Psoas muscle (tissue), 8 donors: ENCODE results near the gene CEP63. TPM values are rescaled to one million over a fixed set of nuclear protein-coding genes. Genes with fewer than 3 reads are reported as not detected.

ENCODE experiments used
- ATAC-seq, 4 donors: fragments of 200-7000 bp; cut with Tn5 transposase; one replicate each; pipeline ENCODE4 v1.9.1; 2020; ENCODE audit warnings: moderate library complexity in 3 of 4, mild to moderate bottlenecking in 2 of 4
- DNase-seq, 2 donors: peaks; one replicate each; pipeline ENCODE4 v3.0.0-alpha.2; 2020
- H3K27ac ChIP-seq: fragments of 200-600 bp; one replicate; pipeline ENCODE4 v1.8.0; 2022
- H3K27me3 ChIP-seq, 3 donors: fragments of 200-600 bp in 1 of 3; one replicate each; pipeline versions ENCODE4 v1.6.1 to v1.8.0; 2013 to 2022; ENCODE audit warnings: low read length in 2 of 3, mild to moderate bottlenecking in 2 of 3, moderate library complexity in 1 of 3; ENCODE audit not compliant: insufficient read depth in 3 of 3
- H3K36me3 ChIP-seq, 2 donors: fragments of 200-600 bp in 1 of 2; one replicate each; pipeline versions ENCODE4 v1.6.1 to v1.8.0; 2013 to 2022; ENCODE audit warnings: low read depth in 1 of 2, mild to moderate bottlenecking in 1 of 2, moderate library complexity in 1 of 2; ENCODE audit not compliant: insufficient read depth in 1 of 2
- H3K4me1 ChIP-seq: fragments of 200-600 bp; one replicate; pipeline ENCODE4 v1.8.0; 2022
- H3K4me3 ChIP-seq: fragments of 200-600 bp; one replicate; pipeline ENCODE4 v1.8.0; 2022; ENCODE audit warnings: mild to moderate bottlenecking
- H3K9me3 ChIP-seq: fragments of 200-600 bp; one replicate; pipeline ENCODE4 v1.8.0; 2022
- WGBS, 3 donors: extraction: QIAGEN DNeasy Blood & Tissue Kit; methylation state at CpG; one replicate each; pipeline versions ENCODE4 v1.1.6 to v1.1.7; 2013; 5-methylcytosine and 5-hydroxymethylcytosine counted together
- intact Hi-C, 2 donors: fragments of 100-400 bp; cut with DNase I; formaldehyde crosslinking; loops; one replicate each; pipeline versions ENCODE4 v1.11.0 to v1.14.2; 2022
- polyA plus RNA-seq, 3 donors: library from polyadenylated mRNA; stranded (reverse); fragments of 200-250 nt; gene quantifications; one replicate each; pipeline ENCODE4 v1.2.3, GENCODE V29; 2013
- total RNA-seq, 4 donors: library from RNA; stranded (reverse); fragmentation: NEBNext Ultra II Directional in 2 of 4; extraction: Animal tissue kit (Norgen Biotek cat#: 25700) in 2 of 4; gene quantifications; one replicate each; pipeline versions ENCODE4 v1.2.1 to v1.2.4, GENCODE V29; 2021 to 2023
- TF ChIP-seq, protein P1 (sequence below): fragments of 200-600 bp; IDR thresholded peaks from one replicate; pipeline ENCODE4 v1.8.0; 2022; ENCODE audit warnings: antibody characterized with exemption
- donor health status: healthy with polysubstance abuse.
- donor health status: DM: no; HTN: no; CAD: no; lungs with moderate emphysema.
- donor health status: Bipolar disorder and iron deficiency.
- donor health status: healthy.
- donor health status: DM: yes; HTN: yes; CAD: no.
- donor health status: DM: no; HTN: no; CAD: no.
- donor health status: DM: no; HTN: no; CAD: no.
- donor health status: DM: yes; HTN: yes; CAD: no.

The CEP63 gene
- total and polyA plus RNA-seq, 7 donors: 26.5 to 51.3 (median 30.3) TPM

DNA sequence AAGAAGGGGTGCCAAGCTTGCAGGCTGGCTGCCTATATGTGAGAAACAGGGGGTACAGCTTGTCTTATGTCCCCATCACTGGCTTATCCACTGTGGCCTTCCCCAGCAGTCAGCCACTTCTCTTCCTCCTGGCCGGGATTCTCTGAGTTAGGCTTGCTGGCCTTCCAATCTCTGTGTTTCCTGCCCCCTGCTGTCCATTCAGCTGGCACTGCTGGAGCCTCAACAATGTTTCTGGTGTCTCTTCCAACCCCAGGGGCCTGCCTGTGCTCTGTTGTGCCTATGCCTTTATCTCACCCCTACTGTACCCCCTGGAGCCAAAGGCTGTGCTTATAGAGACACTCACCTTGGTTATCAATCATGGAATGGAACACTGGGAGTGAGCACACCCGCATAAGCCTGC lies 36.6 kb upstream of the CEP63 start:
- H3K27ac ChIP-seq: no peak overlapping the region

DNA sequence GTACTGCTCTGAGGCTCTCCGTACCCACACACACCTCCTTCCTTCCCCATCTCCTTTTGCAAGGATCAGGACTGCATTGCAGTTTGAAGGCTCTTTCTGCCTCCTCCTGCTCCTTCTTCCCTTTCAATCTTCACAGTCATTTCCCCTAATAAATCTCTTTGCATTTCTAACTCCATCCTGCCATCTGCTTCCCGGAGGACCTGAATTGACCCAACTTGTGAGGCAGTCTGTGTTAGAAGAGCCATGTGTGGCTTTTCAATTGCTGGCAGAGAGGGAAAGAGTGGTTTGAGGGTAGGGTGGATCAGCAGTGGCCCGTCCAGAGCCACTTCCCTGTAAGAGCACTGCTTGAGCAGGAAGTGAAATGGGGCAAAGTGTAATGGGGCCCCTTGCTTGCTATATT lies 35.9 kb upstream of the CEP63 start:
- no peaks in the 10 kb centered on the region for H3K36me3 ChIP-seq
- no peak overlapping the region for H3K27ac ChIP-seq
- ATAC-seq (no peak), DNase-seq (no peak)
- no peaks in the 10 kb centered on the region for H3K9me3 ChIP-seq
- intact Hi-C loops: no loop called here
- no peaks in the 10 kb centered on the region for H3K27me3 ChIP-seq
- TF ChIP-seq, protein P1, sequence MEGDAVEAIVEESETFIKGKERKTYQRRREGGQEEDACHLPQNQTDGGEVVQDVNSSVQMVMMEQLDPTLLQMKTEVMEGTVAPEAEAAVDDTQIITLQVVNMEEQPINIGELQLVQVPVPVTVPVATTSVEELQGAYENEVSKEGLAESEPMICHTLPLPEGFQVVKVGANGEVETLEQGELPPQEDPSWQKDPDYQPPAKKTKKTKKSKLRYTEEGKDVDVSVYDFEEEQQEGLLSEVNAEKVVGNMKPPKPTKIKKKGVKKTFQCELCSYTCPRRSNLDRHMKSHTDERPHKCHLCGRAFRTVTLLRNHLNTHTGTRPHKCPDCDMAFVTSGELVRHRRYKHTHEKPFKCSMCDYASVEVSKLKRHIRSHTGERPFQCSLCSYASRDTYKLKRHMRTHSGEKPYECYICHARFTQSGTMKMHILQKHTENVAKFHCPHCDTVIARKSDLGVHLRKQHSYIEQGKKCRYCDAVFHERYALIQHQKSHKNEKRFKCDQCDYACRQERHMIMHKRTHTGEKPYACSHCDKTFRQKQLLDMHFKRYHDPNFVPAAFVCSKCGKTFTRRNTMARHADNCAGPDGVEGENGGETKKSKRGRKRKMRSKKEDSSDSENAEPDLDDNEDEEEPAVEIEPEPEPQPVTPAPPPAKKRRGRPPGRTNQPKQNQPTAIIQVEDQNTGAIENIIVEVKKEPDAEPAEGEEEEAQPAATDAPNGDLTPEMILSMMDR: no peak
- WGBS, 3 donors: 68 to 81% (median 68%) methylated on average over 3 of the region's 3 CpGs
- H3K4me3 ChIP-seq: no peak overlapping the region
- H3K4me1 ChIP-seq: peaks cover 7% of the 10 kb centered on the region

More for the DNA sequence above, 36.6 kb upstream of the CEP63 start:
- H3K36me3 ChIP-seq: no peaks in the 10 kb centered on the region
- no peak overlapping the region for H3K4me3 ChIP-seq
- DNase-seq (no peak), ATAC-seq (peak in 2 of 4 donors; percentile 24 to 47)
- no peaks in the 10 kb centered on the region for H3K9me3 ChIP-seq
- TF ChIP-seq, protein P1: peak; percentile 22
- intact Hi-C loops: no loop called here
- 68 to 72% (median 69%) methylated on average over 2 of the region's 2 CpGs for WGBS, 3 donors
- no peaks in the 10 kb centered on the region for H3K27me3 ChIP-seq
- peaks cover 7% of the 10 kb centered on the region for H3K4me1 ChIP-seq

DNA sequence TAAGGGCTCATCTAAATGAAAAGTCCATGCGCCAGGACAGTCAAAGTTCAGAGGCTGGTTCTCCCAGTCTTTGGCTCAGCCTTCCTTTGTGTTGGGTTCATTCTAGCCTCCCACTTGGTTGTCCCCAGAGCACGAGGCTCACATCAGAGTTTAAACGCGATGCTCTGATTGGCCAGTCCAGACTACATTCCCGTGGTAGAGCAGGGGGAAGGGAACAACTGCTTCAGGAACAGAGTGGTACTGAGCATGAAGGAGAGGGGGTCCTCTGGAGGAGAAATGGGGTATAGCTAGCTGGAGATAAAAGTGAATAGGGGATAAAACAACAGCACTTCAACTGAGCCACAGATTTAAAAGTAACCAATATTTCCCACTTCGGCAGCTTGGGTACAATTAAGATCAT lies 32.2 kb upstream of the CEP63 start:
- Histone ChIP-seq H3K4me3 (no peak overlapping the region), H3K27ac (no peak overlapping the region), H3K36me3 (no peaks in the 10 kb centered on the region), H3K27me3 (no peaks in the 10 kb centered on the region), H3K9me3 (no peaks in the 10 kb centered on the region), H3K4me1 (no peaks in the 10 kb centered on the region)
- WGBS, 3 donors: 47 to 65% (median 50%) methylated on average over 6 of the region's 6 CpGs
- TF ChIP-seq, protein P1: no peak
- no peak for ATAC-seq
- intact Hi-C loops: no loop called here
- no peak for DNase-seq

DNA sequence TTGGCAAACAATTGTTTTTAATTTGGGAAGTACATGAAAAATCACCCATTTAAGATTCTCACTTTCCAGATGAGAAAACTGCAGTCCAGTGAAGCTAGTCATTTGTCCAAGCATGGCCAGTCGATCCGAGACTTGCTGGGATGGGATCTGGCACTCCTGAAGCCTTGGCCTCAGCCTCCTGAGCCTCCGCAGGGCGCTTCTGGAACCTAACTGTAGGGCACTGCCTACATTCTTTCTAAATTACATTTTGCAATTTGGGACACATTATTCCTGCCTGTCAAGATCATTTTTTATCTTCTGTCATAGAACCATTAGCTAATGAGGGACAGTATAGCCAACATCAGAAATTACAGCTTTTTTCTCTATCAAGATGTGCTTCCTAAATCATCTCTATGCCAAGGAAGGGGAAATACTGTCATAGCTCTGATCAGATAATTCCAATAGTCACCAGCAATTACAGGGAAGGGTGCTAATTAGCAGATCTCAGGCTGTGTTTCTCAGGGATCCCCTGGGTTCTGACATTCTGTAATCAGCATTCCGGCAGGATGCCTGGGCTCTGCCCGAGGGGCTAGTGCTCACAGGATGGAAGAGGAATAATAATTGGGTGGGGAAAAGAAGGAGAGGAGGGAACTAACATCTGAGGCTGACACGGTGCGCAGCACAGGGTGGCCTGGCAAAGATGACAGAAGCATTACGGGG lies 28.3 kb upstream of the CEP63 start:
- Histone ChIP-seq H3K27me3 (no peaks in the 10 kb centered on the region), H3K4me3 (no peak overlapping the region), H3K9me3 (no peaks in the 10 kb centered on the region), H3K36me3 (no peaks in the 10 kb centered on the region), H3K27ac (no peak overlapping the region), H3K4me1 (peaks cover 5% of the 10 kb centered on the region)
- TF ChIP-seq, protein P1: no peak
- WGBS, 3 donors: 77 to 82% (median 80%) methylated on average over 9 of the region's 9 CpGs
- intact Hi-C loops: loop anchor here in 1 of 2 donors (5.0 kb wide), 1 partner anchor 70 kb away; no protein-coding TSS in a partner anchor
- DNase-seq (no peak), ATAC-seq (no peak)
